Fibroblast of lung (primary cell): ENCODE measurements around the gene ARHGAP12. TPM values are rescaled to one million over a fixed set of nuclear protein-coding genes. Genes with fewer than 3 reads are reported as not detected.

Experiments used
- DNase-seq, 2 donors: peaks; one replicate each; pipeline versions ENCODE4 v3.0.0 to v3.0.0-alpha.2; 2010; ENCODE audit warnings: low read depth in 2 of 2
- H2AFZ ChIP-seq: 2 replicates; pipeline ENCODE4 v1.5.1; 2012; ENCODE audit warnings: low read length, control low read depth, inconsistent platforms
- H3K27ac ChIP-seq: 2 replicates; pipeline ENCODE4 v1.5.1; 2011; ENCODE audit warnings: low read length, control low read depth; ENCODE audit not compliant: insufficient read depth
- H3K27me3 ChIP-seq: 2 replicates; pipeline ENCODE4 v1.5.1; 2011; ENCODE audit warnings: mild to moderate bottlenecking, low read length; ENCODE audit not compliant: control insufficient read depth, insufficient read depth
- H3K36me3 ChIP-seq: 2 replicates; pipeline ENCODE4 v1.5.1; 2011; ENCODE audit warnings: low read length; ENCODE audit not compliant: control insufficient read depth, insufficient read depth
- H3K4me1 ChIP-seq: 2 replicates; pipeline ENCODE4 v1.5.1; 2011; ENCODE audit warnings: low read length; ENCODE audit not compliant: control insufficient read depth, insufficient read depth; ENCODE audit errors: extremely low read depth
- H3K4me2 ChIP-seq: 2 replicates; pipeline ENCODE4 v1.5.1; 2011; ENCODE audit warnings: low read length, control low read depth; ENCODE audit not compliant: insufficient read depth; ENCODE audit errors: extremely low read depth
- H3K4me3 ChIP-seq, 4 experiments: fragments of 200-600 bp in 1 of 4; sonication (generic) in 1 of 4; replicated peaks in 1 of 4; 2 replicates each; pipeline ENCODE4 v1.5.1; 2011 to 2016; ENCODE audit warnings: low read length in 4 of 4, low read depth in 3 of 4, mild to moderate bottlenecking in 3 of 4, control low read depth in 2 of 4, inconsistent platforms in 1 of 4, mixed read lengths in 1 of 4; ENCODE audit not compliant: insufficient read depth in 1 of 4; ENCODE audit errors: control extremely low read depth in 1 of 4
- H3K79me2 ChIP-seq: 2 replicates; pipeline ENCODE4 v1.5.1; 2012; ENCODE audit warnings: mild to moderate bottlenecking, low read length, inconsistent platforms; ENCODE audit not compliant: control insufficient read depth, insufficient read depth
- H3K9ac ChIP-seq: 2 replicates; pipeline ENCODE4 v1.5.1; 2011; ENCODE audit warnings: mild to moderate bottlenecking, low read length, control low read depth; ENCODE audit not compliant: insufficient read depth
- H3K9me3 ChIP-seq: 2 replicates; pipeline ENCODE4 v1.5.1; 2012; ENCODE audit warnings: low read depth, low read length; ENCODE audit not compliant: control insufficient read depth, insufficient read depth
- H4K20me1 ChIP-seq: 2 replicates; pipeline ENCODE4 v1.5.1; 2011; ENCODE audit warnings: low read length; ENCODE audit not compliant: control insufficient read depth, insufficient read depth; ENCODE audit errors: extremely low read depth
- CTCF ChIP-seq, 2 donors: IDR thresholded peaks in 1 of 2; conservative IDR thresholded peaks in 1 of 2; 1 replicate in 1 of 2; 2 replicates in 1 of 2; pipeline ENCODE4 v1.5.1; 2011 to 2012; ENCODE audit warnings: low read length in 2 of 2, control low read depth in 1 of 2, inconsistent platforms in 1 of 2, low read depth in 1 of 2, mild to moderate bottlenecking in 1 of 2
- EZH2 ChIP-seq: IDR thresholded peaks from 2 replicates; pipeline ENCODE4 v1.5.1; 2012; ENCODE audit warnings: low read length, control low read depth, mild to moderate bottlenecking; ENCODE audit errors: missing control alignments
- polyA plus RNA-seq, 2 donors: library from polyadenylated mRNA; depleted of rRNA in 1 of 2; stranded (reverse) in 1 of 2; unstranded in 1 of 2; fragments of >200 nt; gene quantifications; 2 replicates each; pipeline ENCODE4 v1.2.1, GENCODE V29; 2011 to 2012; ENCODE audit warnings: missing spikeins in 1 of 2
- total RNA-seq: library from RNA; depleted of rRNA; stranded (reverse); fragments of >200 nt; gene quantifications from 2 replicates; pipeline ENCODE4 v1.2.1, GENCODE V29; 2014

ARHGAP12 gene
- total and polyA plus RNA-seq, 2 donors (not counting 1 experiment from before 2014, with no cell fraction given): 24.0 to 63.1 TPM

- Histone ChIP-seq H3K79me2 (no peaks in the 10 kb centered on the region), H3K27me3 (no peaks in the 10 kb centered on the region), H2AFZ (no peak overlapping the region), H4K20me1 (no peaks in the 10 kb centered on the region), H3K9me3 (no peaks in the 10 kb centered on the region), H3K4me1 (peaks cover 8% of the 10 kb centered on the region), H3K4me3 (no peak overlapping the region), H3K27ac (no peak overlapping the region), H3K4me2 (no peak overlapping the region), H3K9ac (no peak overlapping the region), H3K36me3 (no peaks in the 10 kb centered on the region)
- TF ChIP-seq EZH2 (no peak), CTCF (conservative IDR thresholded peaks at IDR 0.05 in 1 of 2, IDR thresholded peaks at IDR 0.05 in 1 of 2; ENCODE audit: low read depth in 1 of 2, low read length in 2 of 2) (no peak)
- DNase-seq: no peak
Observed at GRCh38 chr10:31936086-31936485, 7.5 kb upstream of the ARHGAP12 start.

DNA sequence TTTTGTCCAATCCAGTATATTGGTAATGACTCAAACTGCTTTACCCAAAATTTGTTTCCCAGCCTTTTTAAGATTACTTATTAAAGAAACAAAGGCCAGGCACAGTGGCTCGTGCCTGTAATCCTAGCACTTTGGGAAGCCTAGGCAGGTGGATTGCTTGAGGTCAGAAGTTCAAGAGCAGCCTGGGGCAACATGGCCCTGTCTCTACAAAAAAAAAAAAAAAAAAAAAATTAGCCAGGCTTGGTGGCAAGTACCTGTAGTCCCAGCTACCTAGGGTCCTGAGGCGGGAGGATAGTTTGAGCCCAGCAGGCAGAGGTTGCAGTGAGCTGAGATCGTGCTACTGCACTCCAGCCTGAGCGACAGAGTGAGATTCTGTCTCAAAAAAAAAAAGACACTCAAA lies 7.0 kb upstream of the ARHGAP12 start:
- Histone ChIP-seq H3K27ac (no peak overlapping the region), H3K4me3 (no peak overlapping the region), H3K9ac (no peak overlapping the region), H3K36me3 (no peaks in the 10 kb centered on the region), H3K27me3 (no peaks in the 10 kb centered on the region), H3K4me2 (no peak overlapping the region), H3K9me3 (no peaks in the 10 kb centered on the region), H2AFZ (no peak overlapping the region), H3K4me1 (peaks cover 8% of the 10 kb centered on the region), H3K79me2 (no peaks in the 10 kb centered on the region), H4K20me1 (no peaks in the 10 kb centered on the region)
- DNase-seq: no peak
- TF ChIP-seq CTCF (conservative IDR thresholded peaks at IDR 0.05 in 1 of 2, IDR thresholded peaks at IDR 0.05 in 1 of 2; ENCODE audit: low read depth in 1 of 2, low read length in 2 of 2) (no peak), EZH2 (no peak)

DNA sequence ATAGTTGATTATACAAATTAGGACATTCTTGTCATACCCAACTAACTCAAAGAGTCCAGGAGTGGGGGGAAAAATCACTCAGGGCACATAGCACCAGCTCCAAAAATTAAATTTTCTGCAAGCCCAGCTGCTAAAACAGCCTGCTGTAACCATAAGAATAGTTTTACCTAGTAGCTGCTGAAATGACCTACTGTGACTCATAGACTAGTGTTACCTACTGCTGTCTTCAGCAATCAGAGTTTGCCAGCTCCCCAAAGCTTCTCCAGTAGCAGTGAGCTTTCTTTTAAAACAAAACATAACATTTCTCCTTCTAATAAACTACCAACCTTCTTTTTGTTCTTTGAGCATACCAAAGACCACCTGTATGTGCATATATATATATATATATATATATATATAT lies 4.2 kb upstream of the ARHGAP12 start:
- TF ChIP-seq CTCF (conservative IDR thresholded peaks at IDR 0.05 in 1 of 2, IDR thresholded peaks at IDR 0.05 in 1 of 2; ENCODE audit: low read depth in 1 of 2, low read length in 2 of 2) (no peak), EZH2 (no peak)
- Histone ChIP-seq H4K20me1 (no peaks in the 10 kb centered on the region), H3K4me3 (no peak overlapping the region), H3K36me3 (no peaks in the 10 kb centered on the region), H3K27ac (no peak overlapping the region), H3K9me3 (no peaks in the 10 kb centered on the region), H3K27me3 (no peaks in the 10 kb centered on the region), H3K79me2 (peaks cover 5% of the 10 kb centered on the region), H2AFZ (no peak overlapping the region), H3K9ac (no peak overlapping the region), H3K4me1 (peaks cover 5% of the 10 kb centered on the region), H3K4me2 (no peak overlapping the region)
- DNase-seq: no peak
